Left forelimb (tissue), 1 donor: ENCODE measurements around the gene PPARA.

Experiments
- DNase-seq: peaks from one replicate; pipeline ENCODE4 v3.0.0-alpha.2; 2018; ENCODE audit warnings: low spot score

PPARA gene

GRCh38 chr22:46114518-46115387 is 35.6 kb upstream of the PPARA start:
- DNase-seq: no peak

- no peak for DNase-seq
These were observed 35.0 kb upstream of the PPARA start for GRCh38 chr22:46115388-46115678.

GRCh38 chr22:46115755-46116490 is 34.4 kb upstream of the PPARA start:
- no peak for DNase-seq

- DNase-seq: peak; percentile 96
These were observed 33.8 kb upstream of the PPARA start for GRCh38 chr22:46116491-46116958.

- no peak for DNase-seq
These were observed 32.8 kb upstream of the PPARA start for GRCh38 chr22:46117206-46118199.

GRCh38 chr22:46119093-46119728 is 31.1 kb upstream of the PPARA start:
- no peak for DNase-seq

GRCh38 chr22:46119729-46120419 is 30.5 kb upstream of the PPARA start:
- DNase-seq: no peak

GRCh38 chr22:46120420-46120737 is 29.9 kb upstream of the PPARA start:
- no peak for DNase-seq

GRCh38 chr22:46121079-46121478 is 29.2 kb upstream of the PPARA start:
- no peak for DNase-seq

GRCh38 chr22:46121523-46122287 is 28.6 kb upstream of the PPARA start:
- DNase-seq: no peak

GRCh38 chr22:46122511-46122971 is 27.8 kb upstream of the PPARA start:
- peak; percentile 88 for DNase-seq

GRCh38 chr22:46122980-46123693 is 27.2 kb upstream of the PPARA start:
- DNase-seq: no peak

GRCh38 chr22:46123694-46124382 is 26.5 kb upstream of the PPARA start:
- no peak for DNase-seq

GRCh38 chr22:46124383-46125144 is 25.8 kb upstream of the PPARA start:
- no peak for DNase-seq

- no peak for DNase-seq
These were observed 25.0 kb upstream of the PPARA start for GRCh38 chr22:46125311-46125710.

- DNase-seq: no peak
These were observed 24.2 kb upstream of the PPARA start for GRCh38 chr22:46125816-46126765.

- no peak for DNase-seq
These were observed 23.4 kb upstream of the PPARA start for GRCh38 chr22:46126853-46127385.
